CD4-positive, alpha-beta T cell treated with Interleukin-15 for 4 hours (primary cell): ENCODE data around the gene CACNA1C.

Experiments used
- DNase-seq: peaks from one replicate; pipeline ENCODE4 v3.0.0-alpha.2; 2020; ENCODE audit warnings: low spot score

CACNA1C gene

GRCh38 chr12:2298556-2299200 is 245.9 kb downstream of the CACNA1C start:
- DNase-seq, result no peak

- no peak for DNase-seq
Observed at GRCh38 chr12:2299206-2299605, 246.4 kb downstream of the CACNA1C start.

GRCh38 chr12:2300168-2300567 is 247.4 kb downstream of the CACNA1C start:
- no peak for DNase-seq

- DNase-seq, result no peak
Observed at GRCh38 chr12:2300886-2301285, 248.1 kb downstream of the CACNA1C start.

GRCh38 chr12:2301531-2302461 is 249.0 kb downstream of the CACNA1C start:
- no peak for DNase-seq

- no peak for DNase-seq
Observed at GRCh38 chr12:2302711-2303580, 250.2 kb downstream of the CACNA1C start.

GRCh38 chr12:2304223-2304622 is 251.4 kb downstream of the CACNA1C start:
- no peak for DNase-seq

- DNase-seq, result no peak
Observed at GRCh38 chr12:2306012-2306411, 253.2 kb downstream of the CACNA1C start.

- no peak for DNase-seq
Observed at GRCh38 chr12:2306735-2307134, 253.9 kb downstream of the CACNA1C start.

- no peak for DNase-seq
Observed at GRCh38 chr12:2307550-2307949, 254.8 kb downstream of the CACNA1C start.

GRCh38 chr12:2309647-2310046 is 256.9 kb downstream of the CACNA1C start:
- no peak for DNase-seq

- no peak for DNase-seq
Observed at GRCh38 chr12:2311020-2311778, 258.4 kb downstream of the CACNA1C start.

GRCh38 chr12:2312175-2312574 is 259.4 kb downstream of the CACNA1C start:
- DNase-seq, result no peak

- no peak for DNase-seq
Observed at GRCh38 chr12:2312770-2313169, 260.0 kb downstream of the CACNA1C start.

GRCh38 chr12:2314492-2314891 is 261.7 kb downstream of the CACNA1C start:
- no peak for DNase-seq

- DNase-seq, result no peak
Observed at GRCh38 chr12:2317772-2318171, 265.0 kb downstream of the CACNA1C start.

GRCh38 chr12:2318286-2318685 is 265.5 kb downstream of the CACNA1C start:
- no peak for DNase-seq

- no peak for DNase-seq
Observed at GRCh38 chr12:2319136-2319535, 266.3 kb downstream of the CACNA1C start.

GRCh38 chr12:2319737-2320506 is 267.1 kb downstream of the CACNA1C start:
- DNase-seq, result no peak

- DNase-seq, result no peak
Observed at GRCh38 chr12:2320841-2321240, 268.1 kb downstream of the CACNA1C start.
